GM19372 (cell line): ENCODE results near the gene IL10RA.
"Not testable (repeated sequence)": the region's sequence is repeated elsewhere in the genome, so short reads cannot be mapped to it uniquely, and the experiment has no call there.

Source experiments
- ATAC-seq: cut with Tn5 transposase; IDR thresholded peaks from one replicate; pipeline ENCODE4 v1.9.1; 2021; ENCODE audit warnings: mild to moderate bottlenecking, low read depth, moderate library complexity; ENCODE audit not compliant: unreplicated experiment

The IL10RA gene

GRCh38 chr11:118005224-118006152 is 19.3 kb downstream of the IL10RA start:
- ATAC-seq: no peak

GRCh38 chr11:118006153-118006534 is 19.9 kb downstream of the IL10RA start:
- no peak for ATAC-seq

- no peak for ATAC-seq
Measured at GRCh38 chr11:118007040-118007439, 20.8 kb downstream of the IL10RA start.

- ATAC-seq: not testable (repeated sequence)
Measured at GRCh38 chr11:118007563-118008270, 21.5 kb downstream of the IL10RA start.

GRCh38 chr11:118008271-118008911 is 22.2 kb downstream of the IL10RA start:
- no peak for ATAC-seq

GRCh38 chr11:118009864-118010737 is 23.9 kb downstream of the IL10RA start:
- no peak for ATAC-seq

GRCh38 chr11:118010738-118011461 is 24.7 kb downstream of the IL10RA start:
- ATAC-seq: peak; percentile 76

GRCh38 chr11:118012083-118012669 is 26.0 kb downstream of the IL10RA start:
- ATAC-seq: no peak

GRCh38 chr11:118014022-118014421 is 27.8 kb downstream of the IL10RA start:
- no peak for ATAC-seq

- ATAC-seq: no peak
Measured at GRCh38 chr11:118015385-118015841, 29.2 kb downstream of the IL10RA start.

GRCh38 chr11:118016104-118016503 is 29.9 kb downstream of the IL10RA start:
- ATAC-seq: no peak

GRCh38 chr11:118017111-118017510 is 30.9 kb downstream of the IL10RA start:
- ATAC-seq: no peak

GRCh38 chr11:118017631-118018315 is 31.6 kb downstream of the IL10RA start:
- ATAC-seq: no peak

- ATAC-seq: no peak
Measured at GRCh38 chr11:118018401-118018800, 32.2 kb downstream of the IL10RA start.

GRCh38 chr11:118021146-118021545 is 35.0 kb downstream of the IL10RA start:
- no peak for ATAC-seq

GRCh38 chr11:118027694-118028093 is 41.5 kb downstream of the IL10RA start:
- ATAC-seq: no peak

GRCh38 chr11:118028626-118029025 is 42.4 kb downstream of the IL10RA start:
- no peak for ATAC-seq

- ATAC-seq: no peak
Measured at GRCh38 chr11:118033443-118033842, 47.2 kb downstream of the IL10RA start.
